NCI-H2107 treated with DMSO at 0.1 percent for 48 hours (cell line): ENCODE data around the gene RNASE11.

ENCODE experiments used
- DNase-seq: peaks from one replicate; lab custom pipeline; 2025; ENCODE audit not compliant: unreplicated experiment; lab: John Stamatoyannopoulos, UW

RNASE11 gene

GRCh38 chr14:20546877-20547276, 40.9 kb downstream of the RNASE11 start:
- no peak for DNase-seq

DNA sequence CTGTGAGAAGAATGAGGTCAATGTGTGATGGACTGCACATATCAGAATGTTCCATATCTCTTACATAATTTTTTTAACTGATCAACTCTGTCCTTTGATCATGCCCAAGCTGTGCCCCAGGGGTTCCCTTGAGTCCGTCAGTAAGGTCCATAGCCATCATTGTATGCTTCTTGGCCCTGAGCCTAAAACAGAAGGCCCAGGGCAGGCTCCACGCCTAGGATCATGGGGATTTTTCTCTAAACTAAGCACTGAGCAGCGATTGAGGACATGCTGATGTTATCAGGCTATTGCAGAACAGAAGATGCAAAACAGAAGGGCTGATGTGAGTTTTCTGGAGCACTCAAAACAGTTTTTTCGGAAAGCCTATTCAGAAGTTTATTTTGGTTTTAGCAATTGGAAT, 47.9 kb downstream of the RNASE11 start:
- DNase-seq = no peak
